Measurements from ENCODE around the gene PLEKHA7.
A peak's percentile ranks its signal among the peaks of the same experiment; 100 is the strongest.
"Not testable (repeated sequence)": the region's sequence is repeated elsewhere in the genome, so short reads cannot be mapped to it uniquely, and the experiment has no call there.

The PLEKHA7 gene

GRCh38 chr11:16977136-16977993 lies 36.8 kb downstream of the PLEKHA7 start:
- DNase-seq: peak; percentile 45

DNA sequence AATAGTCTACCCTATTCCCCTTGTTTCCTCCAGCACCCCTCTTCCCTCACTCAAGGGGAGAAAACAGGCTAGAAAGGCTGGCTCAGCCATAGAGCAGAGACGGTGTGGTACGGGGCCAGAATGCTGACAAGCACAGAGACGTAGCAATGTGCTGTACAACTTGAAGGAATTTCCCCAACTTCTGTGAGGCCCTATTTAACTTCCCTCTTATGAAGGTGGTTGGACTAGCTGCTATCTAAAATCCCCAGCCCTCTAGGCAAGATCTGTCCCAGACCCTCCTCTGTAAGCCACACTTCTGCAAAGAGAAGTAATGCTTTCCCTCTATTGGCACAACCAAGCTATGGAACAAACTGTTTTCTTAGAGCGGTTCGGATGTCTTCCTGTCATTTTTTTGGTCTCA lies 37.8 kb downstream of the PLEKHA7 start:
- no peak for DNase-seq

GRCh38 chr11:16975906-16976305 lies 38.3 kb downstream of the PLEKHA7 start:
- DNase-seq: no peak

GRCh38 chr11:16973338-16973964 lies 40.8 kb downstream of the PLEKHA7 start:
- no peak for DNase-seq

DNA sequence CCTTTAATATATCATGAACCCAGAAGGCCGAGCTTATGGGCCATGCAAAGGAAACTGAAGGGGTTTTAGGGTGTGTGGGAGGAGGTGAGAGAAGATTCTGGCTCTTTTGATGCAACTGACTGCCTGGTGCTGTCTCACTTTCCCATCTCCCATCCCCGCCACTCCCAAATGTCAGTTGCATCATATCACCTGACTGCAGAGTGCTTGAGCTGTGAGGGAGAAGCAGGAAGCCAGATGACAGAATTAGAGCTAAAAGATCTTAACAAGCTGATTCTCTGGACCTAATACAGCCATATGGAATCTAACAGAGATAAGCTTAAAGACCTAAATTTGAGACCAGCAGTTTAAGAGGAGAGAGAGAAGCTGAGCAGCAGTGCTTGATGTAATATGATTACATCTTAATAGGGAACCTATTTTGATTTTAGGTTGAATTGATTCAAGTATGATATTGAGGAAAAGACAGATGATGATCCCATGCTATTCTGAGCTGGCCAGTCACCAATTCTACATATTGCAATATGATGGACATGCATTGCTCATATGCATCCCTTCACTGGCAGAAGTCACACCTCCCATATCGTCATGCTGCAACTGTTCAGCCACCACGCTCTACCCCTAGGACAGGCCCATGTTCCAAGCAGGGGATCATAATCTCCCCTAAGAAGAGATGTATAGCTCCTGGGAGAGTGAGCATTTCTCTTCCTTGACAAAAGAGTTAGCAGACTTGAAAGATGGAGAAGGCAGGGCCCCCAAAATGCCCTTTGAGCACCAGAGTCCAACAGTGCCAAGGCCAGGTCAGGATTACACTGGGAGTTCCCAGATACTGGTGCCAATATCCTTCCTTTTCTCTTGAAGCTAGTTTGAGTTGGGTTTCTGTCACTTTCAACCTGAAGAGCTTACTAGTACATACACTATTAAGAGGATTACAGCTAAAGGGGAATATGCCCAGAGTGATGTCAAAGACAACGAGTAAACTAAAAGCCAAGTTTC lies 44.9 kb downstream of the PLEKHA7 start:
- peak; percentile 38 for DNase-seq

GRCh38 chr11:16968196-16968595 lies 46.0 kb downstream of the PLEKHA7 start:
- no peak for DNase-seq

GRCh38 chr11:16966930-16967671 lies 47.1 kb downstream of the PLEKHA7 start:
- DNase-seq: no peak

GRCh38 chr11:16964501-16964900 lies 49.7 kb downstream of the PLEKHA7 start:
- no peak for DNase-seq

GRCh38 chr11:16963316-16963876 lies 50.8 kb downstream of the PLEKHA7 start:
- DNase-seq: no peak

DNA sequence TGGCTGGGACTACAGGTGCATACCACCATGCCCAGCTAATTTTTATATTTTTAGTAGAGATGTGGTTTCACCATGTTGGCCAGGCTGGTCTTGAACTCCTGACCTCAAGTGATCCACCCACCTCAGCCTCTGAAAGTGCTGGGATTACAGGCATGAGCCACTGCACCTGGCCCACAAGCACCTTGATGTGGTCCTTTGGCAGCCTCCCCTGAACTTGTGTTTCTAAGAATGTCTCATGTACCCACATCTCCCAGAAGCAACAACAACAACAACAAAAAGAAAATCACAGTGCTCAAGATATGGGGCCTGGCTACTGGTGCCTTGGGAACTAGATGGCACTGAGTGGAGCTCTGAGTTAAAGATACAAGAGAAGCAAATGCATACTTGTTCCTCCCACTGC lies 51.6 kb downstream of the PLEKHA7 start:
- DNase-seq: not testable (repeated sequence)

DNA sequence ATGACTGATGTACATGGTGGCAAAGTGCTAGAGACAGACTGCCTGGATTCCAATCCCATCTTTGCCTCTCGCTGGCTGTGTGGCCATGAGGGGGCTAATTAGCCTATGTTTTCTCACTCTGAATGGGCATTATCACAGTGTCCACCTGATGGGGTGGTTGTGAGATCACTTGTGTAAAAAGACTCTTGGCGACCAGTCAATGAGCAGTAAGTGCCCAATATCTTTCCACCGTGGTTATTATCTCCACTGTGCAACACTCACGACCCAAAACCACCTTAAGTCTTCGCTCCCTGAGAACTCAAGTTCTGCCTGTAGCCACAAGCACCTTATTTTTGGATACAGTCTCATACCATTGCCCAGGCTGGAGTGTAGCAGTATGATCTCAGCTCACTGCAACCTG lies 52.1 kb downstream of the PLEKHA7 start:
- no peak for DNase-seq

DNA sequence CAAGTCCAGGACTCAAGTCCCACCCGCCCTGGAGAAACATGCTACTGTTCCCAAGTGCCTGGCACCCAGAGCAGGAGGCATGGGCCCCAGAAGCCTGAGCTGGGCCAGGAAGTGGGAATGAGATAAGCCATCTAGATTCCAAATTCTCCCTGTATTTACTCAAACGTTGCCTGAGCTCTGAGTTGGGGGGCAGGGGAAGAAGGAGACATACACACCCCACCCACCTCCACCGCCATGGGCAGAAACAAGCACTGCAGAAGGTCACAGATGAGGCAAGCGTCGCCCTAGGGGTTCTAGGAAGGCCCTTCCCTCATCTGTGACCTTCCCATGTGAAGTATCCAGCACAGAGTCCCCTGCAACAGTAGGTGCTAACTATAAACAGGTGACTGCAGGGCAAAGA lies 54.0 kb downstream of the PLEKHA7 start:
- DNase-seq: no peak

- DNase-seq: peak; percentile 24
These were observed 54.6 kb downstream of the PLEKHA7 start for GRCh38 chr11:16959602-16960001.

GRCh38 chr11:16958833-16959232 lies 55.4 kb downstream of the PLEKHA7 start:
- peak; percentile 43 for DNase-seq

DNA sequence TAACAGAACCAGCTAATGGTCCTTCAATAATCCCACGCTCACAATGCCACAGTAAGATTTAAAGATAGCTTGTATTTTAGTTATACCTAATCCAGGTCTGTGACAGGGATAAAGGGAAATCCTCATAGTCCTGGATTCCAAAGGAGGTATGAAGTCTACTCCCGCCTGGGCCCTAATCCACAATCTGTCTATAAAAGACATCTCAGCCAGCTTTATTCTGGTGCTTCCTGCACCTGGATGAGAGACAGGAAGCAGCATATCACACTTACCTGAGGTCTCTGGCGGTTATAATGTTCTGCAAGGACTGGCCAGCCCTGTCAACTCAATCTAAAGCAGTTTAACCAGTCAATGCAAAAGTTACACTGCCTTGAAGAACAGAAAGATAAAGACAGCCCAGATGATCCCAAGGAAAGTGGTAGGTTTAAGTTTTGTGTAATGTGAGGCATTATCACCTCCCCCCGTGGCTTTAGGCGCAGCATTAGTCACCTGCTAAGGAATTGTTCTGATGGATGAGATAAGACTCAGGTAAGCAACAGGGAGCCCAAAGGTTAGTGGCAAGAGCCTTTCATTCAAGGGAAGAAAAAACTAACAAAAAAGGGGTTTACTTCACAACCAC lies 57.6 kb downstream of the PLEKHA7 start:
- DNase-seq: peak; percentile 19

GRCh38 chr11:16953663-16954062 lies 60.6 kb downstream of the PLEKHA7 start:
- no peak for DNase-seq

DNA sequence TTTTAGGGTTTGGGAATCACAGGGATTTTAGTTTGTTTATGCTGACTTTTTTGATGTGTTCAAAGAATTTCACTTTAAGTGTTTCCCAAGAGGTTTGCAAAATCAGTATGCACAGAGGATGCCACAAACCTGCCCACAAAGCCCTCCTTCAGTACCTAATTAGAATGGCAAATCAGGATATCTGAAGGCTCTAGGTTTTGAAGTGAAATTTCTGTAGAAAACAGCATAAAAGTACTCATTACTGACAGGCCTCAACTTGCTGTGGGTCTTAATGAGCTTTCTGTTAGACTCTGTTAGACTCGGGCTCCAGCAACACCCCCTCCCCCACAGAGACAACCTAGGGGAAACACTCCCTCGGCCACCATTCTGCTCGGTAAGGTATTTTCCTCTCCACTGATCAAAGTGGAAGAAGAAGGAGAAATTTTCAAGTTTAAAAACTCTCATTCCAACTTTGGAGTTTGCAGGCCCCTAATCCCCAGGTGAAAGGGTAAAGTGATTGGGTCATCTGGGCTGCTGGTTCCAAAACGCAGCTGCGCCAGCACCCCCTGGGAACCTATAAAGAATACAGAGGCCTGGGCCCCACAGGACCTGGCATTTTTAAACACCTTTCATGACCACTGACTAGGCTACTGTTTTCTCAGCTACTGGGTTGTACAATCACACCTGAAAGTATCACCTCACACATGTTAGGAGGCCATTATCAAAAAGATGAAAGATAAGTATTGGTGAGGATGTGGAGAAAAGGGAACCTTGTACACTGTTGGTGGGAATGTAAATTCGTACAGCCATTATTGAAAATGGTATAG lies 67.5 kb downstream of the PLEKHA7 start:
- no peak for DNase-seq

GRCh38 chr11:16945671-16946469 lies 68.3 kb downstream of the PLEKHA7 start:
- DNase-seq: peak; percentile 41

DNA sequence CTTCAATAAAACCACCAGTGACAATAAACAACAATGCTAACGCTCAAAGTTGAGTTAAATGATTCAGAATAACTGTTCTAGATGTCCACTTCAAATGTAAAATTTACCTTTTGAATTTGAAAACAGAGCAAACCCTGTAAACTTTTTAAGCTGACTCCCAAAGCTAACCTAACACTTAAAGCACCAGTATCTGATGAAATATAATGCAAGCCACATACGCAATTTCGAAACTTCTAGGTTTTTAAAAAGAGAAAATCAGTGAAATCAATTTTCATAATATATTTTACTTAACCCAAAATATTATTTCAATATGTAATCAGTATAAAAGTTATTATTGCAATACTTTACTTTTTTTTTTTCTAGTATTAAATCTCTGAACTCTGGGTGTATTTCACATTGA lies 71.3 kb downstream of the PLEKHA7 start:
- DNase-seq: no peak

DNA sequence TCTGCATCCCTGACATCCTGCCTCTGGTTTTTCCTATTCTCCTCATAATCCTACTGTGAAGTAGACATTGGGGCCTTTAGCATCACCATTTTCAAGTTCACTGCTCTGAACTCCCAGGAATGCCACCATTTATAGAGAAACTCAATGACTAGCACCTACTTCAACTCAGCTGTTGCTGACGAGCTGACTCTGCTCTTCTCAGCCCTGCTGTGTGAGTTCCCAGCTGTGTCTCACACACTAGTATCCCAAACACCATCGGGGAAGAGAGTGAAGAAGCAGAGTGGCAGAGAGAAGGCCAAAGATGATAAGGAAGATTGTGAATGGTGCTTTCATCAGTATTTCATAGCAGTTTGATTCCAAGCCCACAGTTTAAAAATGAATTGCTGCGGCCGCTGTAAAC lies 71.9 kb downstream of the PLEKHA7 start:
- DNase-seq: no peak

All from NCI-H510A treated with DMSO at 0.1 percent for 48 hours (cell line).